Measurements from ENCODE around the gene PPIH.

DNA sequence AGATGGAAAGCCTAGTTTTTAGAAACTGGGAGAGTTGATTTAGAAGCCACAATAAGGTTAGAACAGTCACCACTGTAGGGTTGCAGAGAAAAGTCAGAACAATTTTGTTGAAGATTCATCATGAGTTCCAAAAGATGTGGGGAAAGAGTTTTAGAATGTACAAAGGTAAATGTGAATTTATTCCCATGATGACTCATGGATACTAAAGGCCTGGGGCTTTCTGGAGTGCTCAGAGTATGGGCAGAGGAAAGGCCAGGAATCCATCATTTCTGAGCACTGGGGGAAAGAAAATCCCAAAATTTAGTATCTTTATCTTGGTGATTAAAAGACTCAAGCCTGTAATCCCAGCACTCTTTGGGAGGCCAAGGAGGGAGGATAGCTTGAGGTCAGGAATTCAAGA, 41.8 kb downstream of the PPIH start:
- TF ChIP-seq, protein P1, sequence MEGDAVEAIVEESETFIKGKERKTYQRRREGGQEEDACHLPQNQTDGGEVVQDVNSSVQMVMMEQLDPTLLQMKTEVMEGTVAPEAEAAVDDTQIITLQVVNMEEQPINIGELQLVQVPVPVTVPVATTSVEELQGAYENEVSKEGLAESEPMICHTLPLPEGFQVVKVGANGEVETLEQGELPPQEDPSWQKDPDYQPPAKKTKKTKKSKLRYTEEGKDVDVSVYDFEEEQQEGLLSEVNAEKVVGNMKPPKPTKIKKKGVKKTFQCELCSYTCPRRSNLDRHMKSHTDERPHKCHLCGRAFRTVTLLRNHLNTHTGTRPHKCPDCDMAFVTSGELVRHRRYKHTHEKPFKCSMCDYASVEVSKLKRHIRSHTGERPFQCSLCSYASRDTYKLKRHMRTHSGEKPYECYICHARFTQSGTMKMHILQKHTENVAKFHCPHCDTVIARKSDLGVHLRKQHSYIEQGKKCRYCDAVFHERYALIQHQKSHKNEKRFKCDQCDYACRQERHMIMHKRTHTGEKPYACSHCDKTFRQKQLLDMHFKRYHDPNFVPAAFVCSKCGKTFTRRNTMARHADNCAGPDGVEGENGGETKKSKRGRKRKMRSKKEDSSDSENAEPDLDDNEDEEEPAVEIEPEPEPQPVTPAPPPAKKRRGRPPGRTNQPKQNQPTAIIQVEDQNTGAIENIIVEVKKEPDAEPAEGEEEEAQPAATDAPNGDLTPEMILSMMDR (IDR thresholded peaks at IDR 0.05; ENCODE audit: insufficient read depth, low read depth, low read length): no peak
- TF ChIP-seq EZH2 (IDR thresholded peaks at IDR 0.05; ENCODE audit: insufficient read depth, low read length): no peak
